Raji (cell line): Measurements from ENCODE around the gene WWOX.

Experiments used
- POLR2A ChIP-seq: IDR thresholded peaks from 2 replicates; pipeline ENCODE4 v1.6.1; 2011; ENCODE audit warnings: low read depth, low read length, control low read depth; ENCODE audit not compliant: insufficient read depth

WWOX gene

DNA sequence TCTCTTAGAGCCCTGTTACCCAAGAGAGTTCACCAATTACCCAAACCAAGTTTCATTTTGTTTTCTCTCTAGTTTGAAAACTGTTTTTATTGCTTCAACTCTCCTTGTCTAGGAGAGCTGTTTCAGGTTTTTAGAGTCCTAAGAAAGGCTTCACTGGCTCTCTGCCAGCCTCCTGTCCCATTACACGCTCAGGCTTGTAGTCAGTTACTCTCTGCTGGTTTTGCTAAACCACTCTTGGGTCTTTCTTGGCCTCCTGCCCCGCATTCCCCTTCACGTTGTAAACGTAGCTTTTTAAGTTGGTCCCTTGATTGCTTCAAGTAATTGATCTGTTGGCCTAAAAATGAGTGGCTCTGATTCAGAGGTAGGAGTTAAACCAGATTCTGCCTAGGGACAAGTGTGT, 972.0 kb downstream of the WWOX start:
- TF ChIP-seq POLR2A: no peak

DNA sequence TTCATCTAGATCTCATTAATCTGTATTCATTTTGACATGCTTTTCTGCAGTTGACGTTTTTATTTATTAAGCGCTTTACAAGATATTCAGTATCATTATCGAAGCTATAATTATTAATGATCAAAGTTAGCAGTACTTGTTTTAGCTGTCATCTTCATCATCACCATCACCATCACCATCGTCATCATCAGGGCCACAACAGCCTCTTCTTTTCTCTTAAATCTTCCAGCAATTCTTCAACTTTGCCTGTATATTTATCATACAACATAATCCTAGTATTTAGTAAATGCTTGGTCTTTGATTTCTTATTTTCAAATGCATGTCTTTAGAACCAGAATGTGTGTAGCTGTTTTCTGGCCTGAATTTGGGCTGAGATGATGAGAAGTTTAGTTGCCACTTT, 973.1 kb downstream of the WWOX start:
- no peak for TF ChIP-seq POLR2A

DNA sequence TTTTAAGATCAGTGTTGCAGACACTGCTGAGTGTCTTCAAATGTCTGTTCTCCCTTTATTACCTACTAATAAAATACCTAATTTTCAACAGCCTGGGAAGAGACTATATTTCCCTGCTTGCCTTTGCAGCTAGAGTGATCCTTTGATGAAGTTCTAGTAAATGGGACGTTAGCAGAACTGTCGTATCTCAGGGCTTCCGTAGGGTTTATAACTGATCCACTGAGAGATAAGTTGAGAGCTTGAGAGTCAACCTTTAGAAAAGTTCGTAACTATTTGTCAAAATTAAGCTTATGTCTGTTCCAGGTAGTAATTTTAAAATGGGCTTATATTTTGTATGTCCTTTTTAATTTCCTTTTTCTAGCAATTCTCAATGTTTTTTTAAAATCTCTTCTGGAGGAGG, 974.1 kb downstream of the WWOX start:
- TF ChIP-seq POLR2A: no peak

DNA sequence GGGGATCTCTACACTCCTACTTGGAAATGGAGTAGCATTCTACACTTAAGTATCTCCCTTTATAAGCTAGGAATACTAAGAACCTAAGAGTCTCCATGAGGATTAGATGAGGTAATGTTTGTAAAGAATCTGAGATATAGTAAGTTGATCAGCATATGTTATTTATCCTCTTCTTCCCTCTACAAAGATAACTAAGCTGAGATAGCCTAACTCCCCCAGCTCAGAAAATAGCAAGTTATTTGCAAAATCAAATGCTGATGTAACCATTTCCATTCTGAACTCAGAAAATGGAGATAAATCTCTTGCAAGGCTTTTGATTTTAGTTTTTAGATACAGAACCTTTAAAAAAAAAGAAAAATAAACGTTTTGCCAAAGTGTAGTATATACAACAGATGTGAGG, 975.1 kb downstream of the WWOX start:
- TF ChIP-seq POLR2A: no peak

DNA sequence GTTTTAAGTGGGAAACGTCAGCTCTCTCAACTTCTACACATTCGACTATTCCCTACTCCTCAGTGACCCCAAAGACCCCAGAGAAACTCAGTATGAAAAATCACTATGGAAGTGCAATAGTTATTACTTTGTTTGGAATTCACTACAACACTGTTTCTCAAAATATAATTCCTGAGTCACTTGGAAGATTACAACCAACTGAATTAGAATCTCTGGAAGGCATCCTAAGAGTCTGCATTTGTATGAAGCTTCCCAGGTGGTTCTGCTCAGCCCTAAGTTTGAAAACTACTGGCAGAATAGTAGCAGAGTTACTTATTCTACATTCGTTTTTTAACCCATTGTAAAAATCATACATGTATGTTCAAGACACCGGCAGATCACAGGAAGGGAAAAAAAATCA, 975.5 kb downstream of the WWOX start:
- no peak for TF ChIP-seq POLR2A

DNA sequence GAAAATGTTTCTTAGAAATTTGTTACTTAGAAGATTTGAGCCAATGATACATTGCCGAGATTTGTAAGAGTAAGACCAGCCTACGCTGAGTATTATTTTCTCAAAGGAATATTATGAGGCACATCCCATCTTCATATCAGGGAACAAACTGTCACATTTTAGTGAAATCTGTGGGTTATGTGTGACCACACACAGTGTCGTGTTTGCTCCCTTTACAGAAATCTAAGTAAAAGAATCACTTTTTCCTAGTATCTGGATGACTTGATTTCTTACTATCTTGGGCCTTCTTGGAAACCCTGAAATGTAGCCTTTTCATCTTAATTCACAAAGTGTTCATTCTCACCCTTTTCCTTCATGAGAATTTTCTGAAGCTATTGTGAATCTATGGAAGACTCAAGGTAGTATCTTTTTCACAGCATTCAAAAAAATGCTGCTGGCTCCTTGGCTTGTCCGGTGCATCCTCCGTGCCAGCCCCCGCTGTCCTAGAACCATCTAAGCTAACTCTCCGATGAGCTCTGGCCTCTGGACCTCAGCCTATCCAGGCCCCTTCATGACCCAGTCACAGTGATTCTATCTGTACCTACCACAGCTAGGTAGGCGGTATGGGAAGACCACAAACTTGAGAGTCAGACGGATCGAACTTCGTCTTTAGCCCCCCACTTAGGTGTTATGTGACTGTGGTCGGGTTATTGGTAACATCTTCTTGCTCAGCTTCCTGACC, 976.8 kb downstream of the WWOX start:
- no peak for TF ChIP-seq POLR2A

DNA sequence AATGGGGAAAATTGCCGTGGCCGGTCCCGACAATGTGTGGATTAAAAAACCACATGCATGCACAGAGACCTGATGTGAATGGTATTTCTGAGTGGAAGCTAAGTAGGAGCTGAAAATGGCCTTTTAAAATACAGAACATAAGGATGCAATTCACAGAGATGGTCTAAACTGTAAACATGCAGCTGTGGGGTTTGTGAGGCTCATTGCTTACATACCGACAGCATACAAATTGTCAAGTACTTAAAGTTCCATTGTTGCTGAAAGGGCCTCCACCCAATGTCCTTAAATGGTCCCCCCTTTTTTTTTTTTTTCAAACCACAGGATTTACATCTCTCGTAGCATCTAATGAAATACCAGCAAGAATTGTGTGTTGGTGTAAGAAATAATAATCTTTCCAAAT, 977.9 kb downstream of the WWOX start:
- no peak for TF ChIP-seq POLR2A

DNA sequence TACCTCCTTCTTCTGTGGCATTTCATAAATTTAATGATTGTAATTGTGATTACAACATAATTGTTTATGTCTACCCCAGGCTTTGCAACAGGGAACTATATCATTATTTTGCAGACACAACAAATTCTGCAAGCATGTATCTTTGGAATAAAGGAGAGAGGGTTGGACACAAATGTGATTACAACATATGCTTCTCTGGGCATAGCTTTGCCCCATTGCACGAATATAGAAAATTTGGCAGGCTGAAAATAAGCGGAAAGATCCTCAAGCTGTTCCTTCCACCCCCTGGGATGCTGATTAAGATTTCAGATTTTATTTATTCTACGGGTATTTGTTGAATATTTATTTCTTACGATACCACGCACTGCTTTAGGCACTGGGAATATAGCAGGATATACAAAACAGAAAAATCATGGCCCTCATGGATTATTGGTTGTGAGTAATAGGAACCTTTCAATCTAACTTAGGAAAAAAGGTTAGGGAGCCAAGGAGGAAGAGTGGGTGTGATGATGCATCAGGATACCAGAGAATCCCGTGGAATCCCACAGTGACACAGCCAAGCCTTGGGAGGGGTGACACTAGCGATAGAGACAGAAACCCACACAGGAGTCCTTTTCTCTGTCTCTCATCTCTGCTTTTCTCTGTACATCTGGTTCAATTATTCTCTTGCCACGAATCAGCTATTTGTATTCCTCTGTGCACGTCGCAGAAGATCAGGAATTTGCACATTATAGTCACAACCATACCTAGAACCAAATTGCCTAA, 980.4 kb downstream of the WWOX start:
- TF ChIP-seq POLR2A: no peak

DNA sequence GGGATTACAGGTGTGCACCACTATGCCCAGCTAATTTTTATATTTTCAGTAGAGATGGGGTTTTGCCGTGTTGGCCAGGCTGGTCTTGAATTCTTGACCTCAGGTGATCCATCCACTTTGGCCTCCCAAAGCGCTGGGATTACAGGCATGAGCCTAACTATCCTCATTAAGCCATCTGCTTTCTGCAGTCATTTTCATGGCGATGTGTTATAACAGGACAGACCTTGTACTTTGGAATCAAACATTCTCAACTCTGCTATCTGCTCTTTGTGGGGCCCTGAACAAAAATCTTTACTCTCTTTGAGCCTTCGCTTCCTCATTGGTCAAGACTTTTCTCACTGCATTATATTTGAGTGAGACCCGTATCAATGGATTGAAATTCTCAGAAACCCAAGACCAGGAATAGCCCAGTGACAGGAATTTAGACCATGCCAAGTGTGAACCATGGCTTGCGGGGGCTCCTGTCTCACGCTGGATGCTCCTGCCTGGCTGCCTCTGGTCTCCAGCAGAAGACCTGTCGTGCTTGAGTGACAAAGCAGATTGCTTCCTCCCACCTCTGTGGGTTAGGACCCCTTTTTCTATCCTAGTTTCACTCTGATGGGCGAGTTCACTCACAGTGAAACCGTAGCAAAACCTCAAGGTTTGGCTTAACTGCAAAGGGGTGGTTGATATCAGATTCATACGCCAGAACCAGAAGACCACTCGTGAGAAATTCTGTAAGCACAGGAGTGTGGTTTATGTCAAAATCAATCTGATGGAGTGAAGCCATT, 982.0 kb downstream of the WWOX start:
- no peak for TF ChIP-seq POLR2A

DNA sequence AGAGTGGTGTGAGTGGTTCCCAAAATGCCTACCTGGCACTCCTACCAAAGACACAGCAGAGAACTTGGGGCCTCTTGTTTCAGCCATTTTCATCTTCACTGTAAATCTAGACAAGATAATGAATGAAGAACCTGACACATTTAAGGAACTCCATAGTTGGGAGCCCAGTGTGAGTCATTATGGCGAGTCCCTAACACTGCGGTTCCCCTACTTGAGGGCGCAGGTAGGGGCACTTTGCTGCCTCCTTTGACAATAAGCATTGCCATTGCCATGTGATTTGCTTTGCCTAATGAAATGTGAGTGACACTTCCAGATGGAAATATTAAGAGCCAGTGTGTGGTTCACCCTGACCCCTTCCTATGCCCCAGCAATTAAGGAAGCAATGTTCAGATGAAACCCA, 983.5 kb downstream of the WWOX start:
- TF ChIP-seq POLR2A: no peak

DNA sequence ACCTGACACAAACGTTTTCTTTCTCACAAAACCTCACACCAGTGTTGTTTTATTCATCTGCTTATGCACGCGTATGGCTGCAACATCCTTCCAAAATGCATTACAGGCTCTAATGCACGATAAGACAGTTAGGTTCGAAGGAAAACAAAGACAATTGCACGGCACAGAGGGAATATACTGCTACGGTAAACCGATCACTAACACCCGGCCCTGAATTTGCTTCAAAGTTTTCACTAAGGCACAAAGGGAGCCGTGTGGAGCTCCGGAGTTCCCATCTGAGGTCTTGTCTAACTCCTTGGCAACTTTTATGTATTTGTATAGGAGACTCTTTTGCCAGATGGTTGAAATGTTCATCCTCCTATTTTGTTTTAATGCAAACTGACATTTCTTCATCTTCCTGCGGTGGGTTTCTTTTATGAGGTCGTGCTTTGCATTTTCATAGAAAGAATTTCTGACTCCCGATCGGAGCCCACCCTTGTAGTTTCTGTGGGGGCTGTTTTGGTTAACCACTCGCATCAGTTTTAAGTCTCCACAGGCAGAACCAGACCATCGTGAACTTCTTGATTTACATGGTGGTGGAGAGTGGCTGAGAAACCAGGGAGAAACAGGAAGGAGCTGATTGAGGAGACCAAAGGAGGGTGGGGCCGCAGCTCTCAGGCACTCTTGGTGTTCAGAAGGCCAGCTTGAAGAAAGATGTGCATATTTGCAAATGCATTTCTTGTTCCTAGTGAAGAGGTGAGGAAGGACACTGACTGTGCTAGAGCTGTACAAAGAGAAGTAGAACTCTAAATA, 984.2 kb downstream of the WWOX start:
- TF ChIP-seq POLR2A: no peak

DNA sequence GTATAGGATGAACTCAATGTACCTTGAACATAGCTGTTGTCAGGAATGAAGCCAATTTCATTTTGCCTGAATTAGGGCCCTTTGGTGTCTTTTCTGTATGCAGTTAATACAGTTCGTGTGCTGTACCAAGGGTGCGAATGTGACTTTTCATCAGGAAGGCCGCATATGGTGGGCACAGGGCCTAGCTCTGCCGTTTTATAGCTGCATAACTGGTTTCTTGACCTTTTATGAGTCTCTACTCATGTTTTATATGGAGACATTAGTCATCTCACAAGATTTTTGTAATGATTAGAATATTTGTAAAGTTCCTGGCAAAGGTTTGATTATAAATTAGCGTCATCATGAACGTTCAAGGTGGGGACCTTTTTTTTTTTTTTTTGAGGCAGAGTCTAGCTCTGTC, 989.5 kb downstream of the WWOX start:
- no peak for TF ChIP-seq POLR2A

DNA sequence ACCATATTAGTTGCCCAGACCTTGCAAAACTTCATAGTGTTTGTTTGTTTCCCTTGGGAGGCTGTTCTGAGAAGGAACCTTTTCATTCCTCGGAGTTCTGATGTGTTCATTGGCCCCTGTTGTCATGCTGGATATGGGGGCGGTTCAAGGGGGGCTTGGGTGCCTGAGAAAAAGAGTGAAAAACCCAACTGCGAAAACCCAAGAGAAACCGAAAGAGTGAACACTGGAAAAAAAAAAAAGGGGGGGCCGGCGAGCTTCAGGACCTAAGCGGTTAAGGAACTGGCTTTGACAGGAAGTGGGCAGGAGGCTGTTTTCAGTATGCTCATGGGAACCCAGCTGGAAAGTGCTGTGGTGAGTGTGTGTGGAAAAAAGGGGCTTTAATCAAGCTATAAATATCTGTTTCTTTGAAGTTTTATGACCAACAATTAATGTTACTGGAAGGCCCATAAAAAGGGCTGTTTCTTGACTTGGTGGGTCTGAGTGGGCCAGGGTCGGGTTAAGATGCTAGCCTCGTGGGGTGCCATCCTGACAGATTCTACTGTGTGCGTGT, 990.4 kb downstream of the WWOX start:
- TF ChIP-seq POLR2A: no peak

DNA sequence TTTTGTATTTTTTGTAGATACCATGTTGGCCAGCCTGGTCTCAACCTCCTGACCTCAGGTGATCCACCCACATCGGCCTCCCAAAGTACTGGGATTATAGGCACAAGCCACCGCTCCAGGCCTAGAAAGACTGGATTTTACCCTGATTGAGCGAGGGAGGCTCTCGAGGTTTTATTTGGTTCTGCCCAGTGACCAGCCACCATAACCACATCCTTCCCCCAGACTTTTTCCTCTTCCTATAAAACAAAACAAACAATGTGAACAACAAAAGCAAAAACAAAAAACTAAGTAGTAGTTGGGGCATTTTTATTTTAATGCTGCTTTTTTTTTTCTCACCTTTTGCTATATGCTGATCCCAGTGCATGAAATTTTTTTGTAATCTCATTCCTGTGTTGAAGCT, 991.5 kb downstream of the WWOX start:
- no peak for TF ChIP-seq POLR2A

DNA sequence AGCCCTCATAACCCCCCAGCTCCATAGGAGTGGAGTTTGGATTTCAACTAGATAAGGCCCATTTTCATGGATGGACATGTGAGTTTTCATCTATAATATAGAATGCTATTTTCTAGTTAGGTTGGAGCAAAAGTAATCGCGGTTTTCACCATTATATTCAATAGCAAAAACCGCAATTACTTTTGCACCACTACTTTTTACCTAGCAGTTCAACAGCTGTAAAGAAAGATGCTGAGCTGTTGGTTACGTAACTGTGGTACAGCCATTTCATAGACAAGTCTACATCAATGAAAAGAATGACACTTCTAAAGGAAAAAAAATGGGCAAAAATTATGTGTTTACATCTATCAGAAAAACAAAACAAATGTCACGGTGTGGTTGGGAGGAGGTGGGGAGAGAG, 993.4 kb downstream of the WWOX start:
- no peak for TF ChIP-seq POLR2A
